Activated CD4-positive, alpha-beta T cell treated with anti-CD3 and anti-CD28 coated beads, Interleukin-2, amount 10 ng/mL, durations not matched to agents 24 days and 14 days (primary cell): ENCODE measurements around the gene OLA1. TPM values are rescaled to one million over a fixed set of nuclear protein-coding genes. Genes with fewer than 3 reads are reported as not detected.

Experiments
- DNase-seq: peaks from one replicate; pipeline ENCODE4 v3.0.0; 2022
- H3K27ac Mint-ChIP-seq: one replicate; pipeline ENCODE4 v1.8.0; 2022; ENCODE audit warnings: mild to moderate bottlenecking, mixed read lengths
- H3K27me3 Mint-ChIP-seq: one replicate; pipeline ENCODE4 v1.8.0; 2022; ENCODE audit warnings: mixed read lengths
- H3K36me3 Mint-ChIP-seq: one replicate; pipeline ENCODE4 v1.8.0; 2022; ENCODE audit warnings: low read depth, mild to moderate bottlenecking, mixed read lengths
- H3K4me1 Mint-ChIP-seq: one replicate; pipeline ENCODE4 v1.8.0; 2021; ENCODE audit warnings: mixed read lengths
- H3K4me3 Mint-ChIP-seq: one replicate; pipeline ENCODE4 v1.8.0; 2022; ENCODE audit warnings: mild to moderate bottlenecking, moderate library complexity, mixed read lengths
- H3K9me3 Mint-ChIP-seq: one replicate; pipeline ENCODE4 v1.8.0; 2021; ENCODE audit warnings: mixed read lengths
- intact Hi-C: fragments of 100-400 bp; cut with micrococcal nuclease; formaldehyde crosslinking; loops from one replicate; pipeline ENCODE4 v1.15.1; 2023
- total RNA-seq: library from RNA; stranded (reverse); gene quantifications from 2 replicates; pipeline ENCODE4 v1.2.3, GENCODE V29; 2022

OLA1 gene
- total RNA-seq, 1 donor from 2014 or later, result 167 TPM

DNA sequence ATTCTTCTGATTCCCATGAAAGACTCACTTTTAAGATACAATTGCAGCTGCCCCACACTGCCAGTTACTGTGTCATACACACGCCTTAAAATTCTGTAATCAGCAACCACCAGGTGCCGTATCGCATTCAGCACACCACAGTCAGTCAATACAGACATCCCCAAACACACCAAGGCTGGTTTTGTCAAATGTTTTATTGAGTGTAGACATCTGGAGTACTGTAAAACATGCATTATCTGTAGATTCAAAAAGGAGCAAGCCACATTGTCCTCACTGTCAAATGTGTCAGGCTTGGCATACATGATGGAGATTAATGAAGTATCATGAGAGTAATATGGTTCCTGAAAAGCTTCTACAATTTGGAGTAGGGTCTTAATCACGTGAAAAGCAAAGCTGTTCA lies 173.5 kb downstream of the OLA1 start:
- Mint-ChIP-seq H3K36me3 (peaks cover 12% of the 10 kb centered on the region), H3K27ac (no peak overlapping the region), H3K9me3 (no peaks in the 10 kb centered on the region), H3K4me3 (no peak overlapping the region), H3K27me3 (no peaks in the 10 kb centered on the region), H3K4me1 (no peaks in the 10 kb centered on the region)
- no peak for DNase-seq
- intact Hi-C loops, result no loop called here

DNA sequence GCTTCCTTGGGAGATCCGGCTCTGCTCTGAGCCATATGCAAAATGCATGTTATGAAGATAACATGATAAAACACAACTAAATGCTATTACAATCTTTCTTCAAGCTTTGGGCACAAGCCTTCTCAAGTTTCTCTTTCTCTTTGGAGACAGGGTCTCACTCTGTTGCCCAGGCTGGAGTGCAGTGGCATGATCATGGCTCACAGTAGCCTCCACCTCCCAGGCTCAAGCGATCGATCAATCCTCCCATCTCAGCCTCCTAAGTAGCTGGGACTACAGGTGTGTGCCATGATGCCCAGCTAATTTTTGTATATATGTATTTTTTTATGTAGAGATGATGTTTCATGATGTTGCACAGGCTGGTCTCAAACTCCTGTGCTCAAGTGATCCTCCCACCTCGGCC lies 175.5 kb downstream of the OLA1 start:
- H3K4me3 Mint-ChIP-seq, result no peak overlapping the region
- DNase-seq, result no peak
- H3K9me3 Mint-ChIP-seq, result no peaks in the 10 kb centered on the region
- H3K27me3 Mint-ChIP-seq, result no peaks in the 10 kb centered on the region
- H3K27ac Mint-ChIP-seq, result no peak overlapping the region
- H3K36me3 Mint-ChIP-seq, result peaks cover 11% of the 10 kb centered on the region
- intact Hi-C loops, result no loop called here
- no peaks in the 10 kb centered on the region for H3K4me1 Mint-ChIP-seq

- Mint-ChIP-seq H3K27ac (no peak overlapping the region), H3K36me3 (peaks cover 11% of the 10 kb centered on the region), H3K4me1 (no peaks in the 10 kb centered on the region), H3K27me3 (no peaks in the 10 kb centered on the region), H3K4me3 (no peak overlapping the region), H3K9me3 (no peaks in the 10 kb centered on the region)
- DNase-seq, result no peak
- intact Hi-C loops, result no loop called here
Observed at GRCh38 chr2:174072069-174072468, 176.3 kb downstream of the OLA1 start.

DNA sequence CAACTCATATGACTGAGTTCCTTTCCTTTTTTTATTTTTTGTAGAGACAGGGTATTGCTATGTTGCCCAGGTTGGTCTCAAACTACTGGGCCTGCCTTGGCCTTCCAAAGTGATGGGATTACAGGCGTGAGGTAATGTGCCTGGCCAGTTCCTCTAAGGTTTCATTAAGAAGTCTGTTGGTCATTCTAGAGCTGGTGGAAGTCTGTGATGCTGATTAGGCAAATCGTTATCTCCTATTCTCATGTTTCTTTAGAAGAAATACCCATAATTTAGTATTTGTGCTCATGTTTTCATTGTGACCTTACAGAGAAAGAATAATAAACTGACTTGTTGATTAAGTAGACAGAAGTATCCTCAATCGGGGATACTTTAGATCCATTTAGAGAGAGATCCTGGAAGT lies 177.0 kb downstream of the OLA1 start:
- Mint-ChIP-seq H3K9me3 (no peaks in the 10 kb centered on the region), H3K4me3 (no peak overlapping the region), H3K4me1 (no peaks in the 10 kb centered on the region), H3K27me3 (no peaks in the 10 kb centered on the region), H3K27ac (no peak overlapping the region), H3K36me3 (peaks cover 11% of the 10 kb centered on the region)
- intact Hi-C loops, result no loop called here
- no peak for DNase-seq

GRCh38 chr2:174070281-174070680 lies 178.1 kb downstream of the OLA1 start:
- intact Hi-C loops, result no loop called here
- no peaks in the 10 kb centered on the region for H3K4me1 Mint-ChIP-seq

GRCh38 chr2:174067815-174068214 lies 180.5 kb downstream of the OLA1 start:
- intact Hi-C loops, result no loop called here
- Mint-ChIP-seq H3K27ac (no peak overlapping the region), H3K9me3 (no peaks in the 10 kb centered on the region), H3K36me3 (no peaks in the 10 kb centered on the region), H3K4me3 (no peak overlapping the region), H3K4me1 (no peaks in the 10 kb centered on the region), H3K27me3 (peaks cover 9% of the 10 kb centered on the region)
- no peak for DNase-seq

More at GRCh38 chr2:174070281-174070680, 178.1 kb downstream of the OLA1 start:
- Mint-ChIP-seq H3K4me3 (no peak overlapping the region), H3K36me3 (peaks cover 9% of the 10 kb centered on the region), H3K9me3 (no peaks in the 10 kb centered on the region), H3K27ac (no peak overlapping the region), H3K27me3 (peaks cover 1% of the 10 kb centered on the region)
- DNase-seq, result no peak

DNA sequence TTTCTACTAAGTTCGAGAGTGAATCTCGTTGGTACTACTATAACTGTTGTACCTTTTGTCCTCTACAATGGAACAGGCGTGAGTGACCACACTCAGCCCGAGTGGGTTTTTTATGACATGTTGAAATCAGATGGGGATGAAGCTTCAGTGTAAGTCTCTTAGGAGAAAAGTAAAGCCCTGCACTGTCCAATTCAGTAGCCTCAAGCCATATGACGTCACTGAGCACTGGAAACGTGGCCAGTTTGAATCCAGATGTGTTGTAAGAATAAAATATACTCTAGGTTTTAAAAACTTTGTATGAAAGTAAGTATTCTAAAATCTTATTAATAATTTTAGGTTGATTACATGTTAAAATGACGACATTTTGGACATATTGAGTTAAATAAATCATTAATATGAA lies 181.5 kb downstream of the OLA1 start:
- H3K4me3 Mint-ChIP-seq, result no peak overlapping the region
- no peaks in the 10 kb centered on the region for H3K9me3 Mint-ChIP-seq
- no peak overlapping the region for H3K27ac Mint-ChIP-seq
- no peaks in the 10 kb centered on the region for H3K36me3 Mint-ChIP-seq
- no peaks in the 10 kb centered on the region for H3K4me1 Mint-ChIP-seq
- peaks cover 9% of the 10 kb centered on the region for H3K27me3 Mint-ChIP-seq
- intact Hi-C loops, result no loop called here
- DNase-seq, result peak; percentile 43

DNA sequence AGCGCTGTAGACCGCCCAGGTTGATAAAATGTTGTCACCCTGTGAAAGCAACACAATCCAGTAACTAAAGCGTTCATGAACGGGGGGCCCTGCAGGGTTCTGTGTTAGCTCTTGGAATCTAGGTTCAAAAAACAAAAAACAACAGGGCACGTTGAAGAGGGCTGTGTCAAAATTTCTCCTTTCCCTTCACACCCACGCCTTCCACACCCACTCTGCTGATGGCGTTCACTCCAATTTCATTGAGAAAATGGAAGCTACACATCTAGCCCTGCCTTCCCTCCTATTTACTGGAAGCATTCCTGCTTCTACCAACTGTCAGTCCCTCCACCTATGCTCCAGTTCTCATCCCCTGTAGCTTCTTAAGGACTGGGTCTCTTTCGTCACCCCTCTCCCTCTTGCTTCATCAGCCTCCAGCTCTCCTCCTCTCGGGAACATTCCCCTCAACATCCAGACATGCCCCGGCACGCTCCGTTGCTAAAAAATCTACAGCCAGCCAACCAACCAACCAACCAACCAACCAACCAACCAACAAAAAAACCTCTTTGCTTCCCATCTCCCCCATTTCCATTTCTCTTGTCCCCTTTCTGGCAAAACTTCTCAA lies 184.7 kb downstream of the OLA1 start:
- Mint-ChIP-seq H3K36me3 (no peaks in the 10 kb centered on the region), H3K4me3 (no peak overlapping the region), H3K9me3 (peaks cover 8% of the 10 kb centered on the region), H3K4me1 (no peaks in the 10 kb centered on the region), H3K27me3 (peaks cover 11% of the 10 kb centered on the region), H3K27ac (no peak overlapping the region)
- intact Hi-C loops, result no loop called here
- peak; percentile 44 for DNase-seq

- peaks cover 11% of the 10 kb centered on the region for H3K9me3 Mint-ChIP-seq
- intact Hi-C loops, result no loop called here
- DNase-seq, result peak; percentile 34
- peaks cover 11% of the 10 kb centered on the region for H3K27me3 Mint-ChIP-seq
- H3K4me1 Mint-ChIP-seq, result no peaks in the 10 kb centered on the region
- H3K4me3 Mint-ChIP-seq, result no peak overlapping the region
- no peak overlapping the region for H3K27ac Mint-ChIP-seq
- H3K36me3 Mint-ChIP-seq, result no peaks in the 10 kb centered on the region
Observed at GRCh38 chr2:174062934-174063333, 185.4 kb downstream of the OLA1 start.

DNA sequence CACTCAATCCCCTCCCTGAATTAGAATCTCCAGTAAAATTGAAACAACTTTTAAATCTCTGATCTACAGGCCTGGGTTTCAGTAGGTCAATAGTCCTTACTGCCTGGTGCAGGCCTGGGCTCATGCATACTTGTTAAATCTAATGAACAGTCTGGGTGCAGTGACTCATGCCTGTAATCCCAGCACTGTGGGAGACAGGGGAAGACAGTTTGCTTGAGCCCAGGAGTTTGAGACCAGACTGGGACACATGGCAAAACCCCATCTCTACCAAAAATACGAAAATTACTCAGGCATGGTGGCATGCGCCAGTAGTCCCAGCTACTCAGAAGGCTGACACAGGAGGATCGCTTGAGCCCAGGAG lies 188.5 kb downstream of the OLA1 start:
- Mint-ChIP-seq H3K27me3 (peaks cover 9% of the 10 kb centered on the region), H3K27ac (no peak overlapping the region), H3K4me3 (no peak overlapping the region), H3K9me3 (peaks cover 12% of the 10 kb centered on the region), H3K4me1 (no peaks in the 10 kb centered on the region), H3K36me3 (no peaks in the 10 kb centered on the region)
- intact Hi-C loops, result no loop called here
- DNase-seq, result peak; percentile 23

GRCh38 chr2:174059178-174059883 lies 189.0 kb downstream of the OLA1 start:
- intact Hi-C loops, result no loop called here
- Mint-ChIP-seq H3K4me3 (no peak overlapping the region), H3K27me3 (peaks cover 6% of the 10 kb centered on the region), H3K9me3 (peaks cover 12% of the 10 kb centered on the region), H3K36me3 (no peaks in the 10 kb centered on the region), H3K4me1 (no peaks in the 10 kb centered on the region), H3K27ac (no peak overlapping the region)
- peak; percentile 31 for DNase-seq

DNA sequence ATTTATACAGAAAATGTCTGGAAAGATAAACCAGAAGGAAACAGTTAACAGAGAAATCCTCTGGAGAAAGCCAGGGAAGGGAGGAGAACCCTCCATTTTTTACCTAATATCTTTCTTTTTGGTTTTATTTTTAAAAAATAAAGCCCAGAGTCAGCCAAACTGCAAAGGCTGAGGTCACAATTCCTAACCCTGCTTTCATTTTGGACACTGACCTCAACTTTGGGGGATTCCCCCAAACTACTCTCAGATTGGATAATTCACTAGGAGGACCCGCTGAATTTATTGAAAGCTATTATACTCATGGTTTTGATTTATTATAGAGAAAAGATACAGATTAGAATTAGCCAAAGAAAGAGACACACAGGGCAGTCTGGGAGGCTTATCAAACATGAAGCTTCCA lies 189.9 kb downstream of the OLA1 start:
- intact Hi-C loops, result no loop called here
- H3K4me3 Mint-ChIP-seq, result no peak overlapping the region
- no peak for DNase-seq
- peaks cover 12% of the 10 kb centered on the region for H3K9me3 Mint-ChIP-seq
- no peaks in the 10 kb centered on the region for H3K36me3 Mint-ChIP-seq
- H3K27ac Mint-ChIP-seq, result no peak overlapping the region
- no peaks in the 10 kb centered on the region for H3K4me1 Mint-ChIP-seq
- H3K27me3 Mint-ChIP-seq, result peaks cover 5% of the 10 kb centered on the region

DNA sequence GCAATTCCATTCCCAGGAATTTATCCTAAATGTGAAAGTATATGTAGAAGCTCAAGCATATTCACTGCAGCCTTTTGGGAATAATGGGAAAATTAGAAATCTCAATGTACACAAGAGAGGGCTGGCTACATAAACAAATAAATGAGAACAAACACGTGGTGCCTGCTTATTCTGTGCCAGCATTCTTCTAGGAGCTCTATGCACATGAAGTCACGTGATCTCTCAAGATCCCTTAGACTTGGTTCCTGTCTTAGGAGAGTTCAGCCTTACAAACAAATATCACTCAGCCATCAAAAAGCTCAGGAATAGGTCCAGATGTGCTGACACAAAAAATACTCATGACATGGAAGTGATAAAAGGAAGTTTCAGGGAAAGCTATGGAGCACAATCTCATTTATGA lies 190.3 kb downstream of the OLA1 start:
- H3K27me3 Mint-ChIP-seq, result peaks cover 8% of the 10 kb centered on the region
- no peak overlapping the region for H3K27ac Mint-ChIP-seq

GRCh38 chr2:174054926-174055325 lies 193.4 kb downstream of the OLA1 start:
- H3K4me1 Mint-ChIP-seq, result no peaks in the 10 kb centered on the region

More for the DNA sequence above, 190.3 kb downstream of the OLA1 start:
- H3K9me3 Mint-ChIP-seq, result peaks cover 12% of the 10 kb centered on the region
- H3K4me1 Mint-ChIP-seq, result no peaks in the 10 kb centered on the region
- intact Hi-C loops, result no loop called here
- no peak overlapping the region for H3K4me3 Mint-ChIP-seq
- no peak for DNase-seq
- H3K36me3 Mint-ChIP-seq, result no peaks in the 10 kb centered on the region

More at GRCh38 chr2:174054926-174055325, 193.4 kb downstream of the OLA1 start:
- Mint-ChIP-seq H3K27ac (no peak overlapping the region), H3K4me3 (no peak overlapping the region), H3K36me3 (no peaks in the 10 kb centered on the region), H3K9me3 (peaks cover 12% of the 10 kb centered on the region), H3K27me3 (peaks cover 15% of the 10 kb centered on the region)
- DNase-seq, result no peak
- intact Hi-C loops, result no loop called here
